ENCODE data around the gene MEA1.

Gene MEA1

DNA sequence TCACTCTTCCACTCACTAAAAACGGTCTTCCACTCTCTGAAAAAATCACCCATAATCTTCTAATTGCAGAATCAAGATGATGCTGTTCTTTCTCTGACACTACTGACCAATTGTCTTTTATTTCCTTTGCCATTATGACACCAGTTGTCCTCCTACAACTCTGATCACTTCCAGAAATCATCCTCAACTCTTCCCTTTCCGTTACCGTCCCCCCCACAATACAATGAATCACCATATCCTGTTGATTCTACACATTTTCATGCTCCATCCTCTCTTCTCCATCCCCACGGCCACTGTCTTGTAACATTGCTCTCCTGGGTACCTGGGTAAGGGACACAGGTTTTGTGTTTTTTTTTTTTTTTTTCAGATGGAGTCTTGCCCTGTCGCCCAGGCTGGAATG, 31.9 kb downstream of the MEA1 start:
- Histone ChIP-seq H3K4me1 (ENCODE audit: control insufficient read depth, insufficient read depth, low read length) (no peaks in the 10 kb centered on the region), H3K4me3 (ENCODE audit: low read depth, low read length) (no peak overlapping the region), H3K9me3 (ENCODE audit: control insufficient read depth, insufficient read depth, low read depth, low read length) (no peaks in the 10 kb centered on the region), H3K36me3 (ENCODE audit: control insufficient read depth in 2 of 2, insufficient read depth in 1 of 2, low read length in 2 of 2) (peaks cover 5 to 8% of the 10 kb centered on the region in 2 experiments; a peak in 2 of 3 replicates), H3K27ac (ENCODE audit: extremely low read depth, low read depth, low read length) (no peak overlapping the region)
- ChIA-PET CTCF (no interaction called here), POLR2A (interaction anchor here (0.6 kb wide), 1 partner anchor 41 kb away, joined by 4 read pairs; no protein-coding TSS in a partner anchor)
- TF ChIP-seq GLIS2 (tag by site-specific recombination; IDR thresholded peaks at IDR 0.05) = no peak
- no peak for TF ChIP-seq ZNF670 (tag by site-specific recombination; IDR thresholded peaks at IDR 0.05; ENCODE audit: low read depth)
- TF ChIP-seq ZNF302 (tag by site-specific recombination; IDR thresholded peaks at IDR 0.05; ENCODE audit: low read depth) = no peak
- TF ChIP-seq, protein P1, sequence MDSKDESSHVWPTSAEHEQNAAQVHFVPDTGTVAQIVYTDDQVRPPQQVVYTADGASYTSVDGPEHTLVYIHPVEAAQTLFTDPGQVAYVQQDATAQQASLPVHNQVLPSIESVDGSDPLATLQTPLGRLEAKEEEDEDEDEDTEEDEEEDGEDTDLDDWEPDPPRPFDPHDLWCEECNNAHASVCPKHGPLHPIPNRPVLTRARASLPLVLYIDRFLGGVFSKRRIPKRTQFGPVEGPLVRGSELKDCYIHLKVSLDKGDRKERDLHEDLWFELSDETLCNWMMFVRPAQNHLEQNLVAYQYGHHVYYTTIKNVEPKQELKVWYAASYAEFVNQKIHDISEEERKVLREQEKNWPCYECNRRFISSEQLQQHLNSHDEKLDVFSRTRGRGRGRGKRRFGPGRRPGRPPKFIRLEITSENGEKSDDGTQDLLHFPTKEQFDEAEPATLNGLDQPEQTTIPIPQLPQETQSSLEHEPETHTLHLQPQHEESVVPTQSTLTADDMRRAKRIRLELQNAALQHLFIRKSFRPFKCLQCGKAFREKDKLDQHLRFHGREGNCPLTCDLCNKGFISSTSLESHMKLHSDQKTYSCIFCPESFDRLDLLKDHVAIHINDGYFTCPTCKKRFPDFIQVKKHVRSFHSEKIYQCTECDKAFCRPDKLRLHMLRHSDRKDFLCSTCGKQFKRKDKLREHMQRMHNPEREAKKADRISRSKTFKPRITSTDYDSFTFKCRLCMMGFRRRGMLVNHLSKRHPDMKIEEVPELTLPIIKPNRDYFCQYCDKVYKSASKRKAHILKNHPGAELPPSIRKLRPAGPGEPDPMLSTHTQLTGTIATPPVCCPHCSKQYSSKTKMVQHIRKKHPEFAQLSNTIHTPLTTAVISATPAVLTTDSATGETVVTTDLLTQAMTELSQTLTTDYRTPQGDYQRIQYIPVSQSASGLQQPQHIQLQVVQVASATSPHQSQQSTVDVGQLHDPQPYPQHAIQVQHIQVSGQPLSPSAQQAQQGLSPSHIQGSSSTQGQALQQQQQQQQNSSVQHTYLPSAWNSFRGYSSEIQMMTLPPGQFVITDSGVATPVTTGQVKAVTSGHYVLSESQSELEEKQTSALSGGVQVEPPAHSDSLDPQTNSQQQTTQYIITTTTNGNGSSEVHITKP (tag by site-specific recombination; IDR thresholded peaks at IDR 0.05) = peak; percentile 49
- no peak for TF ChIP-seq TRIM28 (IDR thresholded peaks at IDR 0.05; ENCODE audit: borderline replicate concordance, low read length)

DNA sequence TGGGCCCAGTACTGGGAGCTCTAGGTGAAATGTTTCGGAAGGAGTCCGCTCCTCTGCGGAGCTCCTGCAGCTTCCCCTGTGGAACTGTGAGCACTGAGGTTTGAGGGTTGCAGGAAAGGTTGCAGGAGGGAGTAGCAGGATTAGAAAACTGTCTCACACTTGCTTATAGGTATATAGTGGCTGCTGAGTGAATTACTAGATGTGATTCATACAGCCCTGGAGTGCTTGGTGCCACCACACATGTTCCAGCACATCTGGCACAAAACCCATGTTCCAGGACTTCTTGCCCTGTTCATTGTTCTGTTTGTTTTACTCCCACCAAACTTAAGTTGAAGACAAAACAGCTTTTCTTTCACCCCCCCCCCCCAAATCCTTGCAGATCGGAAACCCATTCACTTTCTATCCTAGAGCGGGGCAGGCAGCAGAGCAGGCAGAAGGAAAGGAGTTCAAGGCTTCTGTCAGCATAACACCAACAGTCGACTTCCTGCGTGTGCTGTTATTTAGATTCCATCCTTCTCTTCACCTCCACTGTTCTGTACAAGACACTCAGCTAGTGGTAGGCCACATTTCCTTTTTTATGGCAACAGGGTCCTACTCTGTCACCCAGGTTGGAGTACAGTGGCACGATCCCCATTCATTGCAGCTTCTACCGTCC, 34.1 kb downstream of the MEA1 start:
- TF ChIP-seq ZNF600 (tag by site-specific recombination; IDR thresholded peaks at IDR 0.05) (peak; percentile 84), REPIN1 (tag by site-specific recombination; IDR thresholded peaks at IDR 0.05; ENCODE audit: low read depth) (no peak), ZNF394 (tag by site-specific recombination; IDR thresholded peaks at IDR 0.05; ENCODE audit: borderline replicate concordance) (peak; percentile 60; the same call in 1 of the 2 replicates), ZNF19 (tag by site-specific recombination; IDR thresholded peaks at IDR 0.05; ENCODE audit: low read depth) (no peak), KLF1 (tag by site-specific recombination; IDR thresholded peaks at IDR 0.05) (peak; percentile 2; the same call in 1 of the 2 replicates), ZBTB20 (tag by site-specific recombination; IDR thresholded peaks at IDR 0.05) (peak; percentile 75; the same call in 1 of the 2 replicates), OVOL3 (tag by site-specific recombination; IDR thresholded peaks at IDR 0.05) (no peak), ZFP41 (tag by site-specific recombination; IDR thresholded peaks at IDR 0.05; ENCODE audit: borderline replicate concordance) (no peak), MZF1 (tag by site-specific recombination; IDR thresholded peaks at IDR 0.05; ENCODE audit: borderline replicate concordance) (peak; percentile 0; the same call in 1 of the 2 replicates), ZNF623 (tag by site-specific recombination; IDR thresholded peaks at IDR 0.05) (no peak), ZNF366 (tag by site-specific recombination; conservative IDR thresholded peaks at IDR 0.05) (0 out of 2 replicates have a peak, but pooled peaks have one; percentile 27)
- TF ChIP-seq, protein P2, sequence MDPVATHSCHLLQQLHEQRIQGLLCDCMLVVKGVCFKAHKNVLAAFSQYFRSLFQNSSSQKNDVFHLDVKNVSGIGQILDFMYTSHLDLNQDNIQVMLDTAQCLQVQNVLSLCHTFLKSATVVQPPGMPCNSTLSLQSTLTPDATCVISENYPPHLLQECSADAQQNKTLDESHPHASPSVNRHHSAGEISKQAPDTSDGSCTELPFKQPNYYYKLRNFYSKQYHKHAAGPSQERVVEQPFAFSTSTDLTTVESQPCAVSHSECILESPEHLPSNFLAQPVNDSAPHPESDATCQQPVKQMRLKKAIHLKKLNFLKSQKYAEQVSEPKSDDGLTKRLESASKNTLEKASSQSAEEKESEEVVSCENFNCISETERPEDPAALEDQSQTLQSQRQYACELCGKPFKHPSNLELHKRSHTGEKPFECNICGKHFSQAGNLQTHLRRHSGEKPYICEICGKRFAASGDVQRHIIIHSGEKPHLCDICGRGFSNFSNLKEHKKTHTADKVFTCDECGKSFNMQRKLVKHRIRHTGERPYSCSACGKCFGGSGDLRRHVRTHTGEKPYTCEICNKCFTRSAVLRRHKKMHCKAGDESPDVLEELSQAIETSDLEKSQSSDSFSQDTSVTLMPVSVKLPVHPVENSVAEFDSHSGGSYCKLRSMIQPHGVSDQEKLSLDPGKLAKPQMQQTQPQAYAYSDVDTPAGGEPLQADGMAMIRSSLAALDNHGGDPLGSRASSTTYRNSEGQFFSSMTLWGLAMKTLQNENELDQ (tag by site-specific recombination; IDR thresholded peaks at IDR 0.05; ENCODE audit: low read depth) = no peak
- Histone ChIP-seq H3K27ac (ENCODE audit: extremely low read depth, low read depth, low read length) (peak overlapping the region; percentile 84), H3K4me1 (ENCODE audit: control insufficient read depth, insufficient read depth, low read length) (no peaks in the 10 kb centered on the region), H3K36me3 (ENCODE audit: control insufficient read depth in 2 of 2, insufficient read depth in 1 of 2, low read length in 2 of 2) (peaks cover 3 to 12% of the 10 kb centered on the region in 2 experiments; a peak in 2 of 3 replicates), H3K9me3 (ENCODE audit: control insufficient read depth, insufficient read depth, low read depth, low read length) (no peaks in the 10 kb centered on the region), H3K4me3 (ENCODE audit: low read depth, low read length) (peak overlapping the region; percentile 88)
- CTCF ChIA-PET = interaction anchor here (0.5 to 1.5 kb wide), 8 partner anchors 8 to 1361 kb away, joined by 3 to 6 read pairs (median 4); no protein-coding TSS in a partner anchor
- POLR2A ChIA-PET = interaction anchor here (0.6 to 3.4 kb wide), 19 partner anchors 8 to 191 kb away, joined by 3 to 46 read pairs (median 6); partner anchors contain the start of genes CNPY3, KLC4, KLHDC3 and MEA1
